Esophagus squamous epithelium (tissue), 4 donors: ENCODE measurements around the gene KCNK5.

ENCODE experiments used
- POLR2A ChIP-seq, 4 donors: fragments of 450-650 bp; IDR thresholded peaks; one replicate each; pipeline ENCODE4 v1.6.1; 2017; ENCODE audit warnings: antibody characterized with exemption in 4 of 4, mild to moderate bottlenecking in 4 of 4, moderate library complexity in 3 of 4
- TF ChIP-seq, protein P1 (sequence below), 6 experiments: fragments of 450-650 bp in 4 of 6; fragments of 200-600 bp in 2 of 6; sonication (generic) in 2 of 6; IDR thresholded peaks; one replicate each; pipeline ENCODE4 v1.5.1; 2016 to 2019; ENCODE audit warnings: antibody characterized with exemption in 6 of 6, mild to moderate bottlenecking in 4 of 6, moderate library complexity in 4 of 6

- TF ChIP-seq, protein P1, sequence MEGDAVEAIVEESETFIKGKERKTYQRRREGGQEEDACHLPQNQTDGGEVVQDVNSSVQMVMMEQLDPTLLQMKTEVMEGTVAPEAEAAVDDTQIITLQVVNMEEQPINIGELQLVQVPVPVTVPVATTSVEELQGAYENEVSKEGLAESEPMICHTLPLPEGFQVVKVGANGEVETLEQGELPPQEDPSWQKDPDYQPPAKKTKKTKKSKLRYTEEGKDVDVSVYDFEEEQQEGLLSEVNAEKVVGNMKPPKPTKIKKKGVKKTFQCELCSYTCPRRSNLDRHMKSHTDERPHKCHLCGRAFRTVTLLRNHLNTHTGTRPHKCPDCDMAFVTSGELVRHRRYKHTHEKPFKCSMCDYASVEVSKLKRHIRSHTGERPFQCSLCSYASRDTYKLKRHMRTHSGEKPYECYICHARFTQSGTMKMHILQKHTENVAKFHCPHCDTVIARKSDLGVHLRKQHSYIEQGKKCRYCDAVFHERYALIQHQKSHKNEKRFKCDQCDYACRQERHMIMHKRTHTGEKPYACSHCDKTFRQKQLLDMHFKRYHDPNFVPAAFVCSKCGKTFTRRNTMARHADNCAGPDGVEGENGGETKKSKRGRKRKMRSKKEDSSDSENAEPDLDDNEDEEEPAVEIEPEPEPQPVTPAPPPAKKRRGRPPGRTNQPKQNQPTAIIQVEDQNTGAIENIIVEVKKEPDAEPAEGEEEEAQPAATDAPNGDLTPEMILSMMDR (IDR thresholded peaks at IDR 0.05): no peak
- no peak for TF ChIP-seq POLR2A (IDR thresholded peaks at IDR 0.05)
Observed at GRCh38 chr6:39250507-39250906, 21.2 kb upstream of the KCNK5 start.
